Vagina (tissue), 2 donors: ENCODE data around the gene SCAI. TPM values are rescaled to one million over a fixed set of nuclear protein-coding genes. Genes with fewer than 3 reads are reported as not detected.
A peak's percentile ranks its signal among the peaks of the same experiment; 100 is the strongest.
"Not testable (repeated sequence)": the region's sequence is repeated elsewhere in the genome, so short reads cannot be mapped to it uniquely, and the experiment has no call there.

ENCODE experiments used
- DNase-seq, 2 donors: peaks; one replicate each; pipeline ENCODE4 v3.0.0-alpha.2; 2017; ENCODE audit errors: extremely low spot score in 2 of 2
- H3K27ac ChIP-seq: fragments of 200-600 bp; sonication (generic); one replicate; pipeline ENCODE4 v1.5.1; 2019
- H3K27me3 ChIP-seq: fragments of 200-600 bp; sonication (generic); one replicate; pipeline ENCODE4 v1.5.1; 2019
- H3K36me3 ChIP-seq, 2 donors: fragments of 200-600 bp; sonication (generic); one replicate each; pipeline ENCODE4 v1.5.1; 2017 to 2019
- H3K4me1 ChIP-seq: fragments of 200-600 bp; sonication (generic); one replicate; pipeline ENCODE4 v1.5.1; 2019
- H3K4me3 ChIP-seq, 2 donors: fragments of 200-600 bp; sonication (generic); 1 replicate in 1 of 2; 2 replicates in 1 of 2; pipeline ENCODE4 v1.5.1; 2016 to 2019
- H3K9me3 ChIP-seq: fragments of 200-600 bp; sonication (generic); one replicate; pipeline ENCODE4 v1.5.1; 2019
- POLR2A ChIP-seq, 2 donors: fragments of 450-650 bp; IDR thresholded peaks; one replicate each; pipeline ENCODE4 v1.6.1; 2017; ENCODE audit warnings: antibody characterized with exemption in 2 of 2, mild to moderate bottlenecking in 2 of 2, moderate library complexity in 2 of 2
- POLR2AphosphoS5 ChIP-seq, 2 donors: sonication (generic); formaldehyde crosslinking; IDR thresholded peaks; one replicate each; pipeline ENCODE4 v1.9.0; 2017; ENCODE audit warnings: antibody characterized with exemption in 2 of 2, mild to moderate bottlenecking in 2 of 2, low read depth in 1 of 2; ENCODE audit not compliant: insufficient read depth in 1 of 2
- intact Hi-C: fragments of 100-400 bp; cut with DNase I; formaldehyde crosslinking; loops from one replicate; pipeline ENCODE4 v1.15.1; 2023
- total RNA-seq: library from RNA; depleted of rRNA; stranded (reverse); fragments of >200 nt; gene quantifications from one replicate; pipeline ENCODE4 v1.2.3, GENCODE V29; 2016
- TF ChIP-seq, protein P1 (sequence below), 3 experiments: fragments of 450-650 bp in 2 of 3; fragments of 200-600 bp in 1 of 3; sonication (generic) in 1 of 3; IDR thresholded peaks; one replicate each; pipeline ENCODE4 v1.5.1; 2017 to 2019; ENCODE audit warnings: antibody characterized with exemption in 3 of 3, mild to moderate bottlenecking in 2 of 3, moderate library complexity in 2 of 3

SCAI gene
- total RNA-seq, 1 donor from 2014 or later: 15.7 TPM

DNA sequence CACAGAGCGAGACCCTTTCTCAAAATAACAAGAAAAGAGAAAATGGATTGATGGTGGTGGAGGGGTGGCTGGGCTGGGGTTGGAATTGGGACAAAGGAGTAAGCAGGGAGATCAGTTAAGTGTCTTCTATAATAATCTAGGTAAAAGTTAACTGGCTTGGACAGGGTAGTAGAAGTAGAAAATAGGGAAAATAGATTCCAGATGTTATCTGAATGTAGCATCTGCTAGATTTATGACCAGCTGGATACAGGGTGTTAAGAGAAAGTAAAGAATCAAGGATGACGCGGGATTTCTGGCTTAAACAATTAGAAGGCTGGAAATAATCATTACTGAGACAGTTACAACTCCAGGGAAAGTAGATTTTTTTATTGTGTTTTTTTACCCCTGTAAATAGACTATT, 33.3 kb upstream of the SCAI start:
- no peak for TF ChIP-seq POLR2A (IDR thresholded peaks at IDR 0.05)
- TF ChIP-seq, protein P1, sequence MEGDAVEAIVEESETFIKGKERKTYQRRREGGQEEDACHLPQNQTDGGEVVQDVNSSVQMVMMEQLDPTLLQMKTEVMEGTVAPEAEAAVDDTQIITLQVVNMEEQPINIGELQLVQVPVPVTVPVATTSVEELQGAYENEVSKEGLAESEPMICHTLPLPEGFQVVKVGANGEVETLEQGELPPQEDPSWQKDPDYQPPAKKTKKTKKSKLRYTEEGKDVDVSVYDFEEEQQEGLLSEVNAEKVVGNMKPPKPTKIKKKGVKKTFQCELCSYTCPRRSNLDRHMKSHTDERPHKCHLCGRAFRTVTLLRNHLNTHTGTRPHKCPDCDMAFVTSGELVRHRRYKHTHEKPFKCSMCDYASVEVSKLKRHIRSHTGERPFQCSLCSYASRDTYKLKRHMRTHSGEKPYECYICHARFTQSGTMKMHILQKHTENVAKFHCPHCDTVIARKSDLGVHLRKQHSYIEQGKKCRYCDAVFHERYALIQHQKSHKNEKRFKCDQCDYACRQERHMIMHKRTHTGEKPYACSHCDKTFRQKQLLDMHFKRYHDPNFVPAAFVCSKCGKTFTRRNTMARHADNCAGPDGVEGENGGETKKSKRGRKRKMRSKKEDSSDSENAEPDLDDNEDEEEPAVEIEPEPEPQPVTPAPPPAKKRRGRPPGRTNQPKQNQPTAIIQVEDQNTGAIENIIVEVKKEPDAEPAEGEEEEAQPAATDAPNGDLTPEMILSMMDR (IDR thresholded peaks at IDR 0.05): no peak
- TF ChIP-seq POLR2AphosphoS5 (IDR thresholded peaks at IDR 0.05; ENCODE audit: insufficient read depth in 1 of 2, low read depth in 1 of 2): no peak
- no peaks in the 10 kb centered on the region for H3K27me3 ChIP-seq
- H3K36me3 ChIP-seq: no peaks in the 10 kb centered on the region
- DNase-seq: no peak
- intact Hi-C loops: loop anchor here (1.0 kb wide), 1 partner anchor 8 kb away; no protein-coding TSS in a partner anchor
- peaks cover 43% of the 10 kb centered on the region for H3K4me1 ChIP-seq
- H3K9me3 ChIP-seq: no peaks in the 10 kb centered on the region
- peak overlapping the region; percentile 48 for H3K27ac ChIP-seq
- peak overlapping the region in 1 of 2 donors; percentile 13 for H3K4me3 ChIP-seq

GRCh38 chr9:125172031-125172755, 28.9 kb upstream of the SCAI start:
- intact Hi-C loops: no loop called here
- peaks cover 0 to 6% of the 10 kb centered on the region in 2 donors for H3K36me3 ChIP-seq
- no peaks in the 10 kb centered on the region for H3K9me3 ChIP-seq
- TF ChIP-seq POLR2A (IDR thresholded peaks at IDR 0.05) (no peak), POLR2AphosphoS5 (IDR thresholded peaks at IDR 0.05; ENCODE audit: insufficient read depth in 1 of 2, low read depth in 1 of 2) (no peak)
- TF ChIP-seq, protein P1 (IDR thresholded peaks at IDR 0.05): no peak
- no peak for DNase-seq
- H3K4me3 ChIP-seq: no peak overlapping the region
- no peak overlapping the region for H3K27ac ChIP-seq
- H3K27me3 ChIP-seq: no peaks in the 10 kb centered on the region
- peaks cover 34% of the 10 kb centered on the region for H3K4me1 ChIP-seq

- TF ChIP-seq POLR2A (IDR thresholded peaks at IDR 0.05): no peak
- TF ChIP-seq, protein P1 (IDR thresholded peaks at IDR 0.05): no peak
- TF ChIP-seq POLR2AphosphoS5 (IDR thresholded peaks at IDR 0.05; ENCODE audit: insufficient read depth in 1 of 2, low read depth in 1 of 2): no peak
- H3K4me3 ChIP-seq: no peak overlapping the region
- H3K36me3 ChIP-seq: peaks cover 0 to 6% of the 10 kb centered on the region in 2 donors
- intact Hi-C loops: no loop called here
- DNase-seq: no peak
- peaks cover 20% of the 10 kb centered on the region for H3K4me1 ChIP-seq
- H3K27me3 ChIP-seq: no peaks in the 10 kb centered on the region
- no peak overlapping the region for H3K27ac ChIP-seq
- H3K9me3 ChIP-seq: no peaks in the 10 kb centered on the region
These were observed 26.6 kb upstream of the SCAI start for GRCh38 chr9:125169895-125170294.

GRCh38 chr9:125166762-125167161, 23.4 kb upstream of the SCAI start:
- Histone ChIP-seq H3K4me3 (no peak overlapping the region), H3K27ac (no peak overlapping the region), H3K9me3 (no peaks in the 10 kb centered on the region), H3K27me3 (no peaks in the 10 kb centered on the region), H3K4me1 (no peaks in the 10 kb centered on the region), H3K36me3 (peaks cover 0 to 6% of the 10 kb centered on the region in 2 donors)
- no peak for TF ChIP-seq POLR2A (IDR thresholded peaks at IDR 0.05)
- TF ChIP-seq POLR2AphosphoS5 (IDR thresholded peaks at IDR 0.05; ENCODE audit: insufficient read depth in 1 of 2, low read depth in 1 of 2): no peak
- TF ChIP-seq, protein P1 (IDR thresholded peaks at IDR 0.05): no peak
- intact Hi-C loops: no loop called here
- no peak for DNase-seq

DNA sequence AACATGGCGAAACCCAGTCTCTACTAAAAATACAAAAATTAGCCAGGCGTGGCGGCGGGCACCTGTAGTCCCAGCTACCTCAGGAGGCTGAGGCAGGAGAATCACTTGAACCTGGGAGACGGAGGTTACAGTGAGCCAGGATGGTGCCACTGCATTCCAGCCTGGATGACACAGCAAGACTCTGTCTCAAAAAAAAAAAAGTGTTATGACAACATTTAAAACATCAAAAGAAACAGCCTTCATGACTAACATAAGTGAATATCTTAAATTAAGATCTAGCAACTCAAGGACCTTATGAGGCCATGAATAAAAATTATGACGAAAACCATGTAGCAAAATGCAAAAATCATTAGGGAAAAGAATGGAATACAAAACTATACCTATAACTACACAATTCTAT, 19.6 kb upstream of the SCAI start:
- H3K9me3 ChIP-seq, DNase-seq, H3K27me3 ChIP-seq, H3K4me3 ChIP-seq, H3K27ac ChIP-seq, H3K36me3 ChIP-seq, intact Hi-C loops, H3K4me1 ChIP-seq: not testable (repeated sequence)
